ENCODE measurements around the gene TRIM49B.
"Not testable (repeated sequence)": the region's sequence is repeated elsewhere in the genome, so short reads cannot be mapped to it uniquely, and the experiment has no call there.

TRIM49B gene, protein sequence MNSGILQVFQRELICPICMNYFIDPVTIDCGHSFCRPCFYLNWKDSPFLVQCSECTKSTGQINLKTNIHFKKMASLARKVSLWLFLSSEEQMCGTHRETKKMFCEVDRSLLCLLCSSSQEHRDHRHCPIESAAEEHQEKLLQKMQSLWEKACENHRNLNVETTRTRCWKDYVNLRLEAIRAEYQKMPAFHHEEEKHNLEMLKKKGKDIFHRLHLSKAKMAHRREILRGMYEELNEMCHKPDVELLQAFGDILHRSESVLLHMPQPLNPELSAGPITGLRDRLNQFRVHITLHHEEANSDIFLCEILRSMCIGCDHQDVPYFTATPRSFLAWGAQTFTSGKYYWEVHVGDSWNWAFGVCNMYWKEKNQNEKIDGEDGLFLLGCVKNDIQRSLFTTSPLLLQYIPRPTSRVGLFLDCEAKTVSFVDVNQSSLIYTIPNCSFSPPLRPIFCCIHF

DNA sequence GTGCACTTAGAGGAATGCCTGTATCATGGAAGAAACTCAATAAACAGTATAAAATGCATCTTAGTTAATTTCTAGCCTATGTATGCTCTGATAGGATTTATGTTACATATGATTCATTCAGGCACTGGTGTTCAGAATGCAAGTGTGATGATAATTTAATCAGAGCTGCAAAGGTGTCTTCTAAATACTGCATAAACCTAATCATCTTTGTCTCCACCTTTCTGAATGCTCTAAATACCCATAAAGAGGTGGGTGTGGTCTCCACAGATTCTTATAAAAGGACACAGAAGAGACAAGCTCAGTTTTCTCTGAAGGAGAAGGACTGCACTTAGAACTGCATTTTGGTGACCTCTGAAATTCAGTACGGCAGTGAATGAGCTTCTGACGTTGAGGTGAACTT, at the start of gene TRIM49B:
TSS of gene TRIM49B (plus strand) at position 301 of the 400 bp plus-strand sequence. CDS start 2,777 bp downstream, outside the sequence.
- DNase-seq = not testable (repeated sequence)

DNA sequence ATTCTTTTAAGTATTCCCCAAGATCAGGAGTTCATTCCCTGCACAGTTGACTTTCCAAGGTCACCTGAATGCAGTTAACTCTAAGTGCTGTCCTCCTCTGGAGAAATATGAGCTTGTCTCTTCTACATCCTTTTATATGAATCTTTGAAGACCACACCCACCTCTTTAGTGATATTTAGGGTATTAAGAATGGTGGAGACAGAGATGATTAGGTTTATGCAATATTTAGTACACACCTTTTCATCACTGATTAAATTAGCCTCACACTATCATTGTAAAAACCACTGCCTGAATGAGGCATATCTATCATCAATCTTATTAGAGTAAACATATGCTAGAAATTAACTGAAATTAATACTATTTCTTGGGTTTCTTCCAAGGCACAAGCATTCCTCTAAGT, 44.8 kb upstream of the TRIM49B start, which contains the start of gene TRIM51G:
TSS of gene TRIM51G (minus strand) at position 101 of the 400 bp plus-strand sequence. CDS start 2,190 bp downstream, outside the sequence.
- not testable (repeated sequence) for DNase-seq

DNA sequence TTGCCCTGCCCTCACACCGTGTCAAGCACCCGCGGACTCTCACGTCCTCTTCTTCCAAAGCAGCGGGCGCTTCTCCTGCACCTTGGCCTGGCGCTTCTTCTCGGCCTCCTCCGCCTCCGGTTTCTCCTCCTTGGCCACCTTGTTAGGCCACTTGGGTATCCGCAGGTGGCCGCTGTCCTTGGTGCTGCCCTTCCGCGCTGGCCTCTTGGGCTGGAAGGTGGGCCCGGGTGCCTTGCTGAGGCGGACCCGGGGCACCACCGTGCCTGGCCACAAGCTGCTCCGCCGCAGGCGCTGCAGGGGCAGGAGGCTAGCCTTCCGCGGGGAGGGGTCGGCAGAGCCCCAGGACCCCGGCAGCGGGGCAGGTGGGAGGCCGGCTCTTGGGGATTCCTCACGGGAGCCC, 19.6 kb downstream of the TRIM49B start:
- not testable (repeated sequence) for DNase-seq

DNA sequence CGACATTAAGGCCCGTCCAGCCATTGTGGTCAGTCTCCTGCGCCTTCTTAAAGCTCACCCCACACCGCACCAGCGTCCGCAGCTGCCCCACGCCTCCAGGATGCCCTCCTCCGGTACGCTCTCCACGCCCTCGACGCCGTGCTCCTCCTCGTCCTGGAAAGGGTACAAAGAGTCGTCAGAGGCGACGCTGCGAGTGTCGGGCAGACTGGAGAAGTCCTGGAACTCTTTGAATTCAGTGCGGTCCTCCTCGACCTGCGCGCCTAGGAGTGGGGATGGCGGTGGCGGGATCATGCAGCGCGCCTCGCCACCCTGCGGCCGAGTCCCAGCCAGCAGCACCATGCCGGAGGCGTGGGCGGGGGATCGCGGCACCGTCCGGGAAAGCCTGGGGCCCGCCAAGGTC, 21.2 kb downstream of the TRIM49B start:
- DNase-seq = not testable (repeated sequence)

DNA sequence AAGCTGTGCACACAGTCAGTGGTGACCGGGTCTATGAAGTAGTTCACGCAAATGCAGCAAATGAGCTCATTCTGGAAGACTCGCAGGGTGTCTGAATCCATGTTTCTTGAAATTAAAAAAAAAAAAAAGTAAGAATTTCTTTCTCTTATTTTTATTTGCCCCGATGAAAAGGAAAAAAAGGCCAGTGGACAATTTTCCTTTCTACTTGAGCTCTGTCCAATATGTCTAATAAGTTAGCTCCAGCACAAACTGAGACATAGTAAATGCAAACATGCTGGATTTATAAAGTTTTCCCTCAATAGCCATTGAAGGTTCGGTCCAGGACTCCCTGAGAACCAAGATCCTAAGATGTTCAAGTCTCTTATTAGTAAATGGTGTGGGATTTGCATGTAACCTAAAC, 30.4 kb downstream of the TRIM49B start, which contains the start of gene TRIM64C:
TSS of gene TRIM64C (minus strand) at position 101 of the 400 bp plus-strand sequence. CDS start at position 101, 0 bp downstream.
- DNase-seq = not testable (repeated sequence)

DNA sequence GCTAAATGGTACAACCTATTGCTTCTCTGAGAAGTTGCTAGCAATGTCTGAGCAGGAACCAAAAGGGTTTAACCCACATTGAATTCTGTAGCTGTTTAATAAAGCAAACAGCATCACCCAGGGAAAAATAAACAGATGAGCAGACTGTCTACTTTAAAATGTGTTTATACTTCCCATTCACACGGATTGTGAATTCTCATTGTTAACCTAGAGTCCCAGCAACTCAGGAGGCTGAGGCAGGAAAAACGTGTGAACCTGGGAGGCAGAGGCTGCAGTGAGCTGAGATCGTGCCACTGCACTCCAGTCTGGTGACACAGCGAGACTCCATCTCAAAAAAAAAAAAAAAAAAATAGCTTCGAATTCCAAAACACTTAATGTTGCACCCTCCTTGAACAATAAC, 41.3 kb downstream of the TRIM49B start:
- DNase-seq = not testable (repeated sequence)
